Measurements from ENCODE around the gene ATP1B2. TPM values are rescaled to one million over a fixed set of nuclear protein-coding genes. Genes with fewer than 3 reads are reported as not detected.

Gene ATP1B2
- 0.10 and 0.12 TPM in 2 replicates for total RNA-seq

GRCh38 chr17:7650509-7651096 is at the start of gene ATP1B2:
TSS of gene ATP1B2 (plus strand) at chr17:7650926. CDS start at chr17:7651519, 593 bp downstream.

GRCh38 chr17:7614425-7615264 is 36.1 kb upstream of the ATP1B2 start, which contains the start of gene FXR2:
TSS of gene FXR2 (minus strand) at chr17:7614897. CDS start at chr17:7614532, 365 bp downstream.

GRCh38 chr17:7627250-7628121 is 23.2 kb upstream of the ATP1B2 start, which contains the start of gene SAT2:
TSS of gene SAT2 (minus strand) at chr17:7627821. CDS start at chr17:7627635, 186 bp downstream.

DNA sequence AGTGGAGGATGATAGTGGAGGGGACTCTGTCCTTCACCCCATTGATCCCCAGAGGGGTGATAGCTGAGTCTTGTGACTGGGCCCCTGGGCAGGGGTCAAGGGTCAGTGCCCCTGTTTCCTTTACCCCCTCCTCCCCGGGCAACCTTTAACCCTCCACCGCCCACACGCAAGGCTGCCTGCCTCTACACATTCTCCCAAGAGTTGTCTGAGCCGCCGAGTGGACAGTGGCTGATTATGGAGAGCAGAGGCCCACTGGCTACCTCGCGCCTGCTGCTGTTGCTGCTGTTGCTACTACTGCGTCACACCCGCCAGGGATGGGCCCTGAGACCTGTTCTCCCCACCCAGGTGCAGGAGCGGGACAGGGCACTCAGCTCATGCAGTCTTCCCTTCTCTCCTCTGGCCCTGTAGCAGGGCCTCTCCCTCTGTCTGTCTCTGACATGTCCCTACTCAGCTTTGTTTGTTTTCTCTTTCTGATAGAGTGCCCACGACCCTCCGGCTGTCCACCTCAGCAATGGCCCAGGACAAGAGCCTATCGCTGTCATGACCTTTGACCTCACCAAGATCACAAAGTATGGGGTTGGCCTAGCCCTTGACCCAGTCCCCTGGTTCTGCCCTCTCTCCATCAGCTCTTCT is 20.7 kb upstream of the ATP1B2 start, which contains the start of gene SHBG:
Gene SHBG, plus strand, starts transcription at position 197 of the 633 bp plus-strand sequence. Its CDS starts 38 bp downstream, at position 235.

GRCh38 chr17:7687072-7687907 is 36.6 kb downstream of the ATP1B2 start, which contains the start of gene TP53:
TSS of gene TP53 (minus strand) at chr17:7687490. CDS start at chr17:7676594, 10,896 bp downstream.

GRCh38 chr17:7687908-7688807 is 37.4 kb downstream of the ATP1B2 start, which contains the start of gene WRAP53:
TSS of gene WRAP53 (plus strand) at chr17:7688477. CDS start at chr17:7688649, 172 bp downstream.

GRCh38 chr17:7704601-7705268 is 54.0 kb downstream of the ATP1B2 start, which contains the start of gene EFNB3:
TSS of gene EFNB3 (plus strand) at chr17:7705202. CDS start at chr17:7705599, 397 bp downstream.

Other genes with a start within 250 kb of the ATP1B2 start
- gene TMEM256, start 246.8 kb upstream of the ATP1B2 start, total RNA-seq: 42.9 and 68.5 TPM in 2 replicates
- gene NLGN2, start 243.1 kb upstream of the ATP1B2 start, total RNA-seq: 20.6 and 23.5 TPM in 2 replicates
- gene SPEM1, start 230.6 kb upstream of the ATP1B2 start, total RNA-seq: not detected in 2 replicates
- gene SPEM2, start 225.3 kb upstream of the ATP1B2 start, total RNA-seq: not detected in 2 replicates
- not detected in 2 replicates for gene SPEM3, start 222.1 kb upstream of the ATP1B2 start, total RNA-seq
- gene TMEM102, start 215.5 kb upstream of the ATP1B2 start, total RNA-seq: 0.62 and 2.1 TPM in 2 replicates
- gene FGF11, start 211.4 kb upstream of the ATP1B2 start, total RNA-seq: 1.1 and 1.2 TPM in 2 replicates
- gene CHRNB1, start 205.9 kb upstream of the ATP1B2 start, total RNA-seq: 2.5 and 4.8 TPM in 2 replicates
- gene ZBTB4, start 171.3 kb upstream of the ATP1B2 start, total RNA-seq: 25.5 and 32.9 TPM in 2 replicates
- gene SLC35G6, start 169.5 kb upstream of the ATP1B2 start, total RNA-seq: not detected in 2 replicates
- 67.3 and 74.0 TPM in 2 replicates for gene POLR2A, start 166.6 kb upstream of the ATP1B2 start, total RNA-seq
- 14.6 and 15.0 TPM in 2 replicates for gene TNFSF12, start 101.9 kb upstream of the ATP1B2 start, total RNA-seq
- gene TNFSF13, start 92.2 kb upstream of the ATP1B2 start, total RNA-seq: 3.2 and 8.0 TPM in 2 replicates
- gene SENP3, start 89.0 kb upstream of the ATP1B2 start, total RNA-seq: 30.5 and 32.1 TPM in 2 replicates
- gene CD68, start 71.3 kb upstream of the ATP1B2 start, total RNA-seq: 25.7 and 31.7 TPM in 2 replicates
- gene MPDU1, start 67.1 kb upstream of the ATP1B2 start, total RNA-seq: 62.5 and 77.8 TPM in 2 replicates
- 0.20 and 0.25 TPM in 2 replicates for gene SOX15, start 60.8 kb upstream of the ATP1B2 start, total RNA-seq
- gene FXR2, start 36.0 kb upstream of the ATP1B2 start, total RNA-seq: 20.4 and 24.7 TPM in 2 replicates
- 131 and 141 TPM in 2 replicates for gene SAT2, start 23.1 kb upstream of the ATP1B2 start, total RNA-seq
- gene SHBG, start 20.8 kb upstream of the ATP1B2 start, total RNA-seq: 0.81 and 0.83 TPM in 2 replicates
- gene TP53, start 36.6 kb downstream of the ATP1B2 start, total RNA-seq: 33.1 and 47.9 TPM in 2 replicates
- 4.1 and 4.9 TPM in 2 replicates for gene WRAP53, start 37.6 kb downstream of the ATP1B2 start, total RNA-seq
- gene EFNB3, start 54.3 kb downstream of the ATP1B2 start, total RNA-seq: 7.0 and 8.4 TPM in 2 replicates
- 1.2 TPM in 2 replicates for gene DNAH2, start 66.8 kb downstream of the ATP1B2 start, total RNA-seq
- 8.2 and 9.7 TPM in 2 replicates for gene KDM6B, start 183.3 kb downstream of the ATP1B2 start, total RNA-seq
- gene TMEM88, start 204.1 kb downstream of the ATP1B2 start, total RNA-seq: 1.5 TPM in 1 of 2 replicates, not detected in the other
- 52.0 and 64.5 TPM in 2 replicates for gene NAA38, start 206.6 kb downstream of the ATP1B2 start, total RNA-seq
- 7.6 and 8.1 TPM in 2 replicates for gene CYB5D1, start 207.1 kb downstream of the ATP1B2 start, total RNA-seq
- gene CHD3, start 237.9 kb downstream of the ATP1B2 start, total RNA-seq: 56.3 and 66.2 TPM in 2 replicates